K562 (cell line): Measurements from ENCODE around the gene RESP18. TPM values are rescaled to one million over a fixed set of nuclear protein-coding genes. Genes with fewer than 3 reads are reported as not detected.

ENCODE experiments used
- ATAC-seq: fragments of 200-7000 bp; cut with Tn5 transposase; 3 replicates; pipeline ENCODE4 v1.9.1; 2020; ENCODE audit warnings: moderate library complexity
- BruUV-seq: library from RNA; stranded (reverse); fragments of 400-500 nt; replicated peaks from 2 replicates; lab custom pipeline; 2021; lab: Mats Ljungman, UMichigan
- CTCF ChIA-PET: fragments of 300-600 bp; formaldehyde crosslinking; extraction: SDS; loops from one replicate; lab custom pipeline; 2021; ENCODE audit warnings: low intra/inter-chr PET ratio; lab: Yijun Ruan, JAX
- POLR2A ChIA-PET: fragments of 300-600, 350-650 bp; sonication (Branson Sonifier 250); formaldehyde crosslinking; extraction: SDS; loops from one replicate; lab custom pipeline; 2021; ENCODE audit warnings: antibody characterized with exemption, inconsistent platforms; lab: Yijun Ruan, JAX
- DNase-seq, 4 experiments: peaks; one replicate each; pipeline versions ENCODE4 v3.0.0 to v3.0.0-alpha.2; 2011 to 2018; ENCODE audit warnings: low spot score in 3 of 4, mixed read lengths in 3 of 4; ENCODE audit errors: extremely low read depth in 1 of 4
- FAIRE-seq: peaks from 2 replicates; lab custom pipeline; 2011; peaks lifted over from hg19 to GRCh38; lab: Jason Lieb, UNC
- H2AFZ ChIP-seq: 2 replicates; pipeline ENCODE4 v1.6.0; 2011; ENCODE audit warnings: low read depth, low read length, control low read depth, inconsistent platforms
- H3K27ac ChIP-seq: fragments of 200-600 bp; 3 replicates; pipeline ENCODE4 v1.8.0; 2011; ENCODE audit warnings: low read depth, mild to moderate bottlenecking, control low read depth, inconsistent platforms, low read length, moderate library complexity, mixed read lengths; ENCODE audit errors: extremely low read depth
- H3K27me3 ChIP-seq, 2 experiments: fragments of 300-600 bp in 1 of 2; 2 replicates in 1 of 2; 3 replicates in 1 of 2; pipeline versions ENCODE4 v1.6.0 to v1.8.0; 2011; ENCODE audit warnings: inconsistent platforms in 2 of 2, low read length in 2 of 2, mild to moderate bottlenecking in 1 of 2, mixed read lengths in 1 of 2, moderate library complexity in 1 of 2; ENCODE audit not compliant: control insufficient read depth in 2 of 2, insufficient read depth in 2 of 2
- H3K36me3 ChIP-seq: fragments of 300-600 bp; 3 replicates; pipeline ENCODE4 v1.8.0; 2011; ENCODE audit warnings: mild to moderate bottlenecking, low read length, inconsistent platforms; ENCODE audit not compliant: control insufficient read depth, insufficient read depth
- H3K4me1 ChIP-seq, 2 experiments: fragments of 200-600 bp in 1 of 2; replicated peaks in 1 of 2; 2 replicates in 1 of 2; 3 replicates in 1 of 2; pipeline versions ENCODE4 v1.5.1 to v1.8.0; 2011; ENCODE audit warnings: inconsistent platforms in 2 of 2, low read length in 2 of 2, mild to moderate bottlenecking in 1 of 2, mixed read lengths in 1 of 2, moderate library complexity in 1 of 2; ENCODE audit not compliant: control insufficient read depth in 2 of 2, insufficient read depth in 2 of 2
- H3K4me2 ChIP-seq: 2 replicates; pipeline ENCODE4 v1.6.1; 2011; ENCODE audit warnings: low read length, control low read depth, inconsistent platforms, mixed read lengths; ENCODE audit not compliant: insufficient read depth
- H3K4me3 ChIP-seq: fragments of 200-600 bp; sonication (generic), shearing (Covaris generic); 2 replicates; pipeline ENCODE4 v1.5.1; 2016; ENCODE audit warnings: control low read depth, inconsistent platforms
- H3K79me2 ChIP-seq: fragments of 200-600 bp; 3 replicates; pipeline ENCODE4 v1.8.0; 2011; ENCODE audit warnings: low read length, inconsistent platforms; ENCODE audit not compliant: control insufficient read depth, insufficient read depth
- H3K9ac ChIP-seq, 2 experiments: 2 replicates each; pipeline versions ENCODE4 v1.6.0 to v1.6.1; 2011; ENCODE audit warnings: low read depth in 2 of 2, low read length in 2 of 2, control low read depth in 1 of 2, inconsistent platforms in 1 of 2, mild to moderate bottlenecking in 1 of 2, mixed read lengths in 1 of 2; ENCODE audit not compliant: insufficient read depth in 1 of 2
- H3K9me1 ChIP-seq: one replicate; pipeline ENCODE4 v1.6.0; 2011; ENCODE audit warnings: inconsistent platforms, mild to moderate bottlenecking, low read length, moderate library complexity; ENCODE audit not compliant: control insufficient read depth, insufficient read depth
- H3K9me3 ChIP-seq: replicated peaks from 2 replicates; pipeline ENCODE4 v1.5.1; 2011; ENCODE audit warnings: low read depth, low read length, inconsistent platforms; ENCODE audit not compliant: control insufficient read depth, insufficient read depth
- H4K20me1 ChIP-seq: replicated peaks from 2 replicates; pipeline ENCODE4 v1.6.1; 2011; ENCODE audit warnings: low read length, inconsistent platforms, mixed read lengths; ENCODE audit not compliant: control insufficient read depth, insufficient read depth
- BCOR ChIP-seq: fragments of 450-650 bp; IDR thresholded peaks from 2 replicates; pipeline ENCODE4 v1.6.1; 2016
- ESRRA ChIP-seq: fragments of 450-650 bp; IDR thresholded peaks from 2 replicates; pipeline ENCODE4 v1.6.1; 2014; ENCODE audit warnings: low read depth, mild to moderate bottlenecking, moderate library complexity, borderline replicate concordance
- KDM1A ChIP-seq, 2 experiments: fragments of 450-650 bp; IDR thresholded peaks; 2 replicates each; pipeline ENCODE4 v1.6.1; 2016; ENCODE audit warnings: mild to moderate bottlenecking in 2 of 2
- PHF21A ChIP-seq: fragments of 450-650 bp; IDR thresholded peaks from 2 replicates; pipeline ENCODE4 v1.6.1; 2017; ENCODE audit warnings: low read depth, borderline replicate concordance
- RBM25 ChIP-seq: fragments of 200-400 bp; formaldehyde crosslinking; IDR thresholded peaks from 2 replicates; pipeline ENCODE4 v1.6.1; 2018; ENCODE audit warnings: low read length, low read depth, moderate library complexity; ENCODE audit not compliant: severe bottlenecking
- ZNF23 ChIP-seq: fragments of 250-450 bp; sonication (Bioruptor Pico); IDR thresholded peaks from 2 replicates; pipeline ENCODE4 v1.4.0; 2020; ENCODE audit warnings: mild to moderate bottlenecking
- ZNF77 ChIP-seq: fragments of 250-450 bp; sonication (Bioruptor Pico); IDR thresholded peaks from 2 replicates; pipeline ENCODE4 v1.5.0; 2020
- in situ Hi-C: fragments of 300-500 bp; cut with MboI; formaldehyde crosslinking; loops from 4 replicates; pipeline ENCODE4 v1.15.0; 2018; ENCODE audit warnings: inconsistent platforms, mixed read lengths
- intact Hi-C: fragments of 100-400 bp; cut with micrococcal nuclease; formaldehyde crosslinking; loops from 2 replicates; pipeline ENCODE4 v1.14.2; 2022
- polyA plus RNA-seq, 8 experiments: library from polyadenylated mRNA; depleted of rRNA in 4 of 8; stranded (reverse) in 5 of 8; unstranded in 3 of 8; fragments of >200 nt; fragmentation: Nextera tagmentation in 2 of 8; fragmentation: Illumina TruSeq in 1 of 8; extraction: Ambion mirVana in 2 of 8; extraction: Trizol in 1 of 8; gene quantifications; 2 replicates each; pipeline versions ENCODE4 v1.2.1 to v1.2.3, GENCODE V29; 2011 to 2014; ENCODE audit warnings: inconsistent platforms in 1 of 8, missing spikeins in 1 of 8
- total RNA-seq, 7 experiments: library from RNA; depleted of rRNA in 6 of 7; stranded (reverse); fragments of >200 nt in 6 of 7; fragmentation: Illumina TruSeq in 2 of 7; extraction: Trizol in 2 of 7; gene quantifications; 2 replicates each; pipeline versions ENCODE4 v1.2.1 to v1.2.3, GENCODE V29; 2011 to 2021; ENCODE audit warnings: low replicate concordance in 1 of 7

Gene RESP18
- total and polyA plus RNA-seq, 9 of the 15 experiments (the other 6 are each of a cell fraction or from before 2014, with no cell fraction given): not detected

DNA sequence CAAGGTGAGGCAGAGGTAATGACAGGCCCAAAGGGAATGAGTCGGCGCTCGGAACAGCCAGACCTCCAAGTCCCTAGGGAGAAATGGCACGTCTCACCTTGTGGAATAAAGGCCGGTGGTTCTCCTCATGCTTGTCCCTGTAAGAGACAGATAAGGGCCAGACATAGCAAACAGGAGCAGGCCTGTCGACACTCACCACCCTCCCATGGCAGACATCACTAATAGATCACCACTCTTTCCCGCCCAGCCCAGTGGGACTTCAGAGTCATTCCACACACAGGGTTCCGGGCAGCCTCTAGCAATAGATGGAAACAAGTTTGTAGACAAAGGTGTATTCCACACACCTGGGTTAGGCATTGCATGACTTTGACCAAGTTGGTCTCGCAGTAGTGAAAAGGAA is 48.9 kb upstream of the RESP18 start (continued):
- no peak for TF ChIP-seq PHF21A
- peak; percentile 82 for TF ChIP-seq ZNF23 (CRISPR knock-in tag)
- TF ChIP-seq, all 486 proteins: peak for 14

DNA sequence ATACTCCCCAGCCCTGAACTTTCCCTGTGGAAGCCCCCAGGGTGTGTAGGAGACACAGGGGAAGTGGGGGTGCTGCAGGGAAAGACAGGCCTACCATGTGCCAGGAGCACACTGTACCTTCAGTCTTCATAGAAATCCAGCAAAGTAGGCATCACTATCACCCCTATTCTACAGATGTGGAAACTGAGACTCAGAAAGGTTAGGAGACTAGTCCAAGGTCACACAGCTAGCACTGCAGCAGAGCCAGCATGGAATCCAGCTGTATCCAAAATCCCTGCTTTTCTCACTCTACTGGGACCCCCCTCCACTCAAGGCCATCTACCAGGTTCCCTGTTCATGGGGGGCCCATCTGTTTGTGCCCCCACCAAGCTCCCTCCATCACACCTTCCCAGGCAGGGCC is 48.4 kb upstream of the RESP18 start:
- no peaks in the 10 kb centered on the region for H3K79me2 ChIP-seq
- FAIRE-seq (no peak), DNase-seq (no peak), ATAC-seq (no peak)
- intact Hi-C loops: no loop called here
- no peak overlapping the region for H3K4me3 ChIP-seq
- no peaks in the 10 kb centered on the region for H3K9me1 ChIP-seq
- H3K36me3 ChIP-seq: peaks cover 60% of the 10 kb centered on the region; the same call in 2 of the 3 replicates
- TF ChIP-seq ESRRA (0 out of 2 replicates have a peak, but pooled peaks have one; percentile 43), BCOR (peak; percentile 41; the same call in 1 of the 2 replicates), RBM25 (peak; percentile 57), KDM1A (IDR thresholded peaks at IDR 0.05) (0 out of 4 replicates have a peak, but pooled peaks of 1 of the 2 experiments have one; percentile 24), ZNF77 (CRISPR knock-in tag) (no peak)
- H4K20me1 ChIP-seq: no peaks in the 10 kb centered on the region
- ChIA-PET POLR2A (no interaction called here), CTCF (no interaction called here)
- BruUV-seq: no TSS peak
- in situ Hi-C loops: no loop called here
- no peak overlapping the region for H2AFZ ChIP-seq
- no peak overlapping the region; a peak in 1 of 4 replicates for H3K9ac ChIP-seq
- no peak overlapping the region for H3K4me2 ChIP-seq
- no peaks in the 10 kb centered on the region for H3K27me3 ChIP-seq
- no peaks in the 10 kb centered on the region for H3K9me3 ChIP-seq
- peaks cover 0 to 13% of the 10 kb centered on the region in 2 experiments; a peak in 3 of 5 replicates for H3K4me1 ChIP-seq
- no peak overlapping the region; the same call in 2 of the 3 replicates for H3K27ac ChIP-seq
